Endothelial cell of umbilical vein (primary cell): Measurements from ENCODE around the gene SLC18A3. TPM values are rescaled to one million over a fixed set of nuclear protein-coding genes. Genes with fewer than 3 reads are reported as not detected.

ENCODE experiments used
- BruUV-seq: library from RNA; stranded (reverse); fragments of 400-500 nt; replicated peaks from 2 replicates; lab custom pipeline; 2021; lab: Mats Ljungman, UMichigan
- CTCF ChIA-PET: fragments of 300-600, 350-600 bp; sonication (Branson Sonifier 250); formaldehyde crosslinking; loops from one replicate; lab custom pipeline; 2021; ENCODE audit warnings: antibody characterized with exemption, inconsistent platforms; lab: Charles Lee
- POLR2A ChIA-PET: fragments of 300-600, 350-600 bp; sonication (Branson Sonifier 250); formaldehyde crosslinking; loops from one replicate; lab custom pipeline; 2021; ENCODE audit warnings: antibody characterized with exemption, inconsistent platforms; lab: Charles Lee
- DNase-seq: peaks from one replicate; pipeline ENCODE4 v3.0.0-alpha.2; 2011; ENCODE audit warnings: low read depth, low spot score
- FAIRE-seq: peaks from 2 replicates; lab custom pipeline; 2011; peaks lifted over from hg19 to GRCh38; lab: Jason Lieb, UNC
- H2AFZ ChIP-seq: 2 replicates; pipeline ENCODE4 v1.6.0; 2012; ENCODE audit warnings: low read depth, low read length, control low read depth, inconsistent platforms
- H3K27ac ChIP-seq: 2 replicates; pipeline ENCODE4 v1.5.1; 2011; ENCODE audit warnings: low read depth, mild to moderate bottlenecking, control low read depth, low read length, moderate library complexity; ENCODE audit not compliant: insufficient read depth
- H3K27me3 ChIP-seq, 2 experiments: 2 replicates each; pipeline versions ENCODE4 v1.6.0 to v1.6.1; 2011; ENCODE audit warnings: low read length in 2 of 2, mixed read lengths in 1 of 2; ENCODE audit not compliant: control insufficient read depth in 2 of 2, insufficient read depth in 2 of 2
- H3K36me3 ChIP-seq, 2 experiments: 2 replicates in 1 of 2; 3 replicates in 1 of 2; pipeline ENCODE4 v1.5.1; 2011; ENCODE audit warnings: low read length in 2 of 2, mild to moderate bottlenecking in 1 of 2, moderate library complexity in 1 of 2; ENCODE audit not compliant: control insufficient read depth in 2 of 2, insufficient read depth in 2 of 2; ENCODE audit errors: extremely low read depth in 1 of 2
- H3K4me1 ChIP-seq: 3 replicates; pipeline ENCODE4 v1.5.1; 2011; ENCODE audit warnings: mild to moderate bottlenecking, low read length; ENCODE audit not compliant: control insufficient read depth, insufficient read depth; ENCODE audit errors: extremely low read depth
- H3K4me2 ChIP-seq: 2 replicates; pipeline ENCODE4 v1.6.1; 2011; ENCODE audit warnings: low read length, control low read depth, mixed read lengths; ENCODE audit not compliant: insufficient read depth
- H3K4me3 ChIP-seq, 3 experiments: fragments of 200-600 bp in 1 of 3; sonication (generic), shearing (Covaris generic) in 1 of 3; replicated peaks in 1 of 3; 2 replicates each; pipeline ENCODE4 v1.5.1; 2011 to 2016; ENCODE audit warnings: control low read depth in 3 of 3, low read length in 3 of 3, mild to moderate bottlenecking in 2 of 3, inconsistent platforms in 1 of 3, low read depth in 1 of 3, moderate library complexity in 1 of 3; ENCODE audit not compliant: insufficient read depth in 1 of 3
- H3K79me2 ChIP-seq: 2 replicates; pipeline ENCODE4 v1.6.0; 2012; ENCODE audit warnings: low read length, inconsistent platforms; ENCODE audit not compliant: control insufficient read depth, insufficient read depth
- H3K9ac ChIP-seq: replicated peaks from 2 replicates; pipeline ENCODE3; 2011; ENCODE audit warnings: low read length, control low read depth; ENCODE audit not compliant: insufficient read depth; ENCODE audit errors: extremely low read depth
- H3K9me1 ChIP-seq: replicated peaks from 3 replicates; pipeline ENCODE4 v1.6.0; 2011; ENCODE audit warnings: mild to moderate bottlenecking, low read length; ENCODE audit not compliant: control insufficient read depth, insufficient read depth; ENCODE audit errors: extremely low read depth
- H3K9me3 ChIP-seq: replicated peaks from 2 replicates; pipeline ENCODE4 v1.5.1; 2012; ENCODE audit warnings: low read length, inconsistent platforms; ENCODE audit not compliant: control insufficient read depth, insufficient read depth
- H4K20me1 ChIP-seq: replicated peaks from 2 replicates; pipeline ENCODE3; 2011; ENCODE audit warnings: mild to moderate bottlenecking, low read length; ENCODE audit not compliant: control insufficient read depth, insufficient read depth; ENCODE audit errors: extremely low read depth
- EZH2 ChIP-seq: IDR thresholded peaks from 2 replicates; pipeline ENCODE4 v1.6.1; 2012; ENCODE audit warnings: borderline replicate concordance, low read depth, mild to moderate bottlenecking, moderate library complexity, low read length, inconsistent platforms; ENCODE audit not compliant: severe bottlenecking
- FOS ChIP-seq: IDR thresholded peaks from 2 replicates; pipeline ENCODE4 v1.6.1; 2011; ENCODE audit warnings: mild to moderate bottlenecking, low read length, moderate library complexity, borderline replicate concordance; ENCODE audit not compliant: insufficient read depth
- GATA2 ChIP-seq: IDR thresholded peaks from 2 replicates; pipeline ENCODE4 v1.7.0; 2011; ENCODE audit warnings: low read depth, mild to moderate bottlenecking, moderate library complexity, mixed read lengths, low read length; ENCODE audit not compliant: insufficient read length, insufficient read depth
- JUN ChIP-seq: IDR thresholded peaks from 2 replicates; pipeline ENCODE4 v1.6.1; 2011; ENCODE audit warnings: borderline replicate concordance, low read depth; ENCODE audit not compliant: insufficient read length, insufficient read depth
- MYC ChIP-seq: IDR thresholded peaks from one replicate; pipeline ENCODE4 v1.6.1; 2011; ENCODE audit warnings: mild to moderate bottlenecking, low read depth, low read length
- POLR2A ChIP-seq: IDR thresholded peaks from 2 replicates; pipeline ENCODE4 v1.6.1; 2012; ENCODE audit warnings: low read depth, mild to moderate bottlenecking, control low read depth, low read length
- POLR2AphosphoS5 ChIP-seq: IDR thresholded peaks from 2 replicates; pipeline ENCODE4 v1.6.1; 2012; ENCODE audit warnings: low read depth, mild to moderate bottlenecking, control low read depth, low read length, moderate library complexity; ENCODE audit not compliant: insufficient read depth
- dilution Hi-C: fragments of 300-500 bp; cut with MboI; formaldehyde crosslinking; loops from one replicate; pipeline ENCODE4 v1.15.0; 2019; ENCODE audit warnings: low sequenced_read_pairs; ENCODE audit not compliant: extremely low pct_ligation_motif_present
- intact Hi-C: fragments of 100-400 bp; cut with micrococcal nuclease; formaldehyde crosslinking; loops from one replicate; pipeline ENCODE4 v1.10.0; 2022
- polyA plus RNA-seq, 4 experiments: library from polyadenylated mRNA; depleted of rRNA in 3 of 4; stranded (reverse) in 3 of 4; unstranded in 1 of 4; fragments of >200 nt; gene quantifications; 2 replicates each; pipeline versions ENCODE4 v1.2.1 to v1.2.3, GENCODE V29; 2011 to 2012; ENCODE audit warnings: missing spikeins in 1 of 4
- total RNA-seq: library from RNA; stranded (reverse); gene quantifications from 2 replicates; pipeline ENCODE4 v1.2.3, GENCODE V29; 2021
- TF ChIP-seq, protein P1 (sequence below): IDR thresholded peaks from 2 replicates; pipeline ENCODE4 v1.6.1; 2011; ENCODE audit not compliant: insufficient read depth, insufficient read length
- TF ChIP-seq, protein P2 (sequence below), 2 donors: IDR thresholded peaks; 1 replicate in 1 of 2; 2 replicates in 1 of 2; pipeline ENCODE4 v1.5.1; 2011; ENCODE audit warnings: low read length in 2 of 2, mild to moderate bottlenecking in 2 of 2, moderate library complexity in 2 of 2, control low read depth in 1 of 2, inconsistent platforms in 1 of 2, low read depth in 1 of 2; ENCODE audit not compliant: insufficient read depth in 1 of 2; ENCODE audit errors: extremely low read depth in 1 of 2

The SLC18A3 gene
- total and polyA plus RNA-seq, 2 donors (not counting 3 experiments of a cell fraction or from before 2014, with no cell fraction given): not detected

DNA sequence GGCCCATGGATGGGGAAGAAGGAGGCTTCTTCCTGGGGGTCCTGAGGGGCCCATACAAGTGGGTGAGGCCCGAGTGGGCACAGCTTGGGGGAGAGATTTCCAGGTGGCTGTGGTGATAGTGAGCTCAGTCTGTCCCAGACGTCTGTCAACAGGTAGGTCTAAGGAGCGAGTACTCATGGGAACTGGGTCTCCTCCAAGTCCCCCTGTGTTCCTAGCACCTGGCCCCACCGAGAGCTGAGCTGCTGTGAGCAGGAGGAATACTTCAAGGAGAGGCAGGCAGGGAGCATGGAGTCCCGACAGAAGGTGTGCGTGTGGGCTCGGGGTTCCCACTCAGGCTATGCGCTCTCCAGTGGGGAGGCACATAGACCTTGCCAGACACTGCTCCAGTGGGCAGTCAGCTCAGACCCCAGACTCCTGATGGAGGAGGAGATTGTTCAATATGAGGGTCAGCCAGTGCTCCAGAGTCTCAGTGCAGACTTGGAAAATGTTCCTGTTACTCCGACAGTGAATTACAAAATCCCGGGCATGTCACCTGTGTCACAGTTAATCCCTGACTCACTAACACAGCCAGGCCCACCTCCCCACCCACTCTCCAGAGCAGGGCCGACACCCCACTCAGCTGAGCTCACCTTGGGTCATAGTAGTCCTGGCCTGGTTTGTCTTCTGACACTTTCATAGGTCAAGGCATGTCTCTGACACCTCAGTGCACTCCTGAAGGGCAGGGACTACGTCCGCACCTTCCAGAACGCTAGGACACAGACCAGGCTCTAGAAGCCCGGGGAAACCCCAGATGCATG is 41.1 kb downstream of the SLC18A3 start:
- no peak for DNase-seq
- H3K9me3 ChIP-seq: no peaks in the 10 kb centered on the region
- intact Hi-C loops (no loop called here), dilution Hi-C loops (no loop called here)
- H3K36me3 ChIP-seq: no peaks in the 10 kb centered on the region
- no peak overlapping the region for H3K4me2 ChIP-seq
- H3K4me3 ChIP-seq: no peak overlapping the region
- H3K4me1 ChIP-seq: no peaks in the 10 kb centered on the region
- ChIA-PET POLR2A (no interaction called here), CTCF (no interaction called here)
- H2AFZ ChIP-seq: no peak overlapping the region
- no peak overlapping the region for H3K27ac ChIP-seq
- TF ChIP-seq POLR2AphosphoS5: no peak
- TF ChIP-seq EZH2: no peak
- TF ChIP-seq FOS: no peak
- TF ChIP-seq JUN: no peak
- no peak for TF ChIP-seq MYC
- TF ChIP-seq, protein P1, sequence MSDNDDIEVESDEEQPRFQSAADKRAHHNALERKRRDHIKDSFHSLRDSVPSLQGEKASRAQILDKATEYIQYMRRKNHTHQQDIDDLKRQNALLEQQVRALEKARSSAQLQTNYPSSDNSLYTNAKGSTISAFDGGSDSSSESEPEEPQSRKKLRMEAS: no peak
- TF ChIP-seq, protein P2, sequence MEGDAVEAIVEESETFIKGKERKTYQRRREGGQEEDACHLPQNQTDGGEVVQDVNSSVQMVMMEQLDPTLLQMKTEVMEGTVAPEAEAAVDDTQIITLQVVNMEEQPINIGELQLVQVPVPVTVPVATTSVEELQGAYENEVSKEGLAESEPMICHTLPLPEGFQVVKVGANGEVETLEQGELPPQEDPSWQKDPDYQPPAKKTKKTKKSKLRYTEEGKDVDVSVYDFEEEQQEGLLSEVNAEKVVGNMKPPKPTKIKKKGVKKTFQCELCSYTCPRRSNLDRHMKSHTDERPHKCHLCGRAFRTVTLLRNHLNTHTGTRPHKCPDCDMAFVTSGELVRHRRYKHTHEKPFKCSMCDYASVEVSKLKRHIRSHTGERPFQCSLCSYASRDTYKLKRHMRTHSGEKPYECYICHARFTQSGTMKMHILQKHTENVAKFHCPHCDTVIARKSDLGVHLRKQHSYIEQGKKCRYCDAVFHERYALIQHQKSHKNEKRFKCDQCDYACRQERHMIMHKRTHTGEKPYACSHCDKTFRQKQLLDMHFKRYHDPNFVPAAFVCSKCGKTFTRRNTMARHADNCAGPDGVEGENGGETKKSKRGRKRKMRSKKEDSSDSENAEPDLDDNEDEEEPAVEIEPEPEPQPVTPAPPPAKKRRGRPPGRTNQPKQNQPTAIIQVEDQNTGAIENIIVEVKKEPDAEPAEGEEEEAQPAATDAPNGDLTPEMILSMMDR (IDR thresholded peaks at IDR 0.05; ENCODE audit: extremely low read depth in 1 of 2, insufficient read depth in 1 of 2, low read depth in 1 of 2, low read length in 2 of 2): no peak
- TF ChIP-seq GATA2: no peak
- TF ChIP-seq POLR2A: no peak
- FAIRE-seq: no peak
- no peaks in the 10 kb centered on the region for H4K20me1 ChIP-seq
- H3K79me2 ChIP-seq: no peaks in the 10 kb centered on the region
- peaks cover 0 to 2% of the 10 kb centered on the region in 2 experiments for H3K27me3 ChIP-seq
- H3K9me1 ChIP-seq: no peaks in the 10 kb centered on the region
- BruUV-seq: no TSS peak
- no peak overlapping the region for H3K9ac ChIP-seq
